ENCODE results near the gene ETV2.

GRCh38 chr19:35595928-35596327 is 45.6 kb upstream of the ETV2 start:
- TF ChIP-seq CTCF (IDR thresholded peaks at IDR 0.05) (no peak), POLR2A (IDR thresholded peaks at IDR 0.05) (no peak)
